ENCODE results near the gene CNKSR1.

Gene CNKSR1

DNA sequence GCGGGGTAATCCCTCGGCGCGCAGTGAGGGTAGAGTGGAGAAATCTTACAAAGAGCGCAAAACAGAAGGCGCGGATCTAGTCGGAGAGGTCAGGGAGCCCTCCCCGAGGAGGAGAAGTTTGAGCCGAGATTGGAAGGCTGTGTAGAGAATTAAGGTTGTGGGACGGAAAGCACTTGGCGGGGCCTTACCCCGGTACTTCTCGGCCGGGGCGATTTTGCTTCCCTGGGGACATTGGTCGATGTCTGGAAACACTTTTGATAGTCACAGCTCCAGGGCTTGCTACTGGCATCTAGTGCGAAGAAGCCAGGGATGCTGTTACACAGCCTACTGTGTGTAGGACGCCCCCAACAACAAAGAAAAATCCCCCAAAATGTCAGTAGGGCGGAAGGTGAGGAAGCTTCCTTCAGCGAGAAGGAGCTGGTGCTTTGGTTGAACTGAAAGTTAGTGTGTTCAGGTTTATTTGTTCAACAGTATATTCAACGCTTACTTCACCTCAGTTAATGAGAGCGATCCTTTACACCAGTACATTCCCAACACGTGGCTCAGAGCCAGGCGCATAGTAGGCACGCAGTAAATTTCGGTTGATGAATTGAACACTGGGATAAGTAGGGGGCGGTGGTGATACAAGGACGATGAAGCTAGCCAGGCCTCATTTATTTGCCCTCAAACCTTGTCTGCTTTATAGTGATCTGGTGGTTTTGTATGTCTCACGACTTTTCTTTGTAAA, 57.5 kb downstream of the CNKSR1 start:
- DNase-seq (peak in 1 of 3 experiments; percentile 19), ATAC-seq (replicated peaks) (no peak)
- H3K4me1 Mint-ChIP-seq (ENCODE audit: low read depth in 2 of 2): peaks cover 17 to 32% of the 10 kb centered on the region in 2 donors
- peak overlapping the region; percentile 96 to 97 for H3K27ac Mint-ChIP-seq
- no peaks in the 10 kb centered on the region for H3K27me3 Mint-ChIP-seq
- H3K9me3 Mint-ChIP-seq: no peaks in the 10 kb centered on the region
- peak overlapping the region; percentile 95 to 96 for H3K4me3 Mint-ChIP-seq
- peaks cover 10% of the 10 kb centered on the region for H3K36me3 Mint-ChIP-seq (ENCODE audit: insufficient read depth)

DNA sequence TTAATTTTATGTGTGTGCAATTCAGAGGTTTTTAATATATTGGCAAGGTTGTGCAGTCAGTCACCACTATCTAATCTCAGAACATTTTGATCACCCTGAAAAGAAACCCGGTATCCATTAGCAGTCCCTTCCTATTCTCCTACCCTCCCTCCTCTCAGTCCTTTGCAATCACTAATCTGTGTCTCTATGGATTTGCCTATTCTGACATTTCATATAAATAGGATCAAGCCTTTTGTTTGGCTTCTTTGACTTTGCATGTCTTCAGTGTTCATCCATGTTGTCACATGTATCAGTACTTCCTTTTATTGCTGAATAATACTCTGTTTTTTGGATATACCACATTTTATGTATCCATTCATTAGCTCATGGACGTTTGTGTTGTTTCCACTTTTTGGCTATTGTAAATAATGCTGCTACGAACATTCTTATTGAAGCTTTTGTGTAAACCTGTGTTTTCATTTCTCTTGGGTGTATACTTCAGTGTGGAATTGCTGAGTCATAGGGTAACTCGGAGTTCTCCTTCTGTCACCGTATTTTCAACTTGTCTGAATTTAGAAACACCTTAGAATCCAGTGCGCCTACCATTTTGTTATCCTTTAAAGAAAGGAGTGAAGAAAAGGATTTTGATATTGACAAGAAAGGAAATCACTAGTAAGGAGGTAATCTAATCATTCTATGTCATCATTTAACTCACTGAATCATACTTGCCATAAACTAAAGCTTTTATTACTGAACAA, 60.1 kb downstream of the CNKSR1 start:
- no peak for DNase-seq
- Mint-ChIP-seq H3K27ac (no peak overlapping the region), H3K36me3 (ENCODE audit: insufficient read depth) (peaks cover 10% of the 10 kb centered on the region), H3K4me1 (ENCODE audit: low read depth in 2 of 2) (peaks cover 17 to 32% of the 10 kb centered on the region in 2 donors), H3K4me3 (no peak overlapping the region), H3K27me3 (no peaks in the 10 kb centered on the region), H3K9me3 (no peaks in the 10 kb centered on the region)
- ATAC-seq (replicated peaks): no peak

Measured in effector memory CD8-positive, alpha-beta T cell (primary cell).